HepG2 (cell line): ENCODE measurements around the gene ARR3. TPM values are rescaled to one million over a fixed set of nuclear protein-coding genes. Genes with fewer than 3 reads are reported as not detected.

Experiments
- CENPT ChIP-seq: sonication (generic); formaldehyde crosslinking; IDR thresholded peaks from 2 replicates; pipeline ENCODE4 v1.8.0; 2022; ENCODE audit warnings: low read depth, mild to moderate bottlenecking, moderate library complexity, missing genetic modification reagents
- CREB3 ChIP-seq: sonication (generic); formaldehyde crosslinking; IDR thresholded peaks from 2 replicates; pipeline ENCODE4 v1.5.0; 2020; ENCODE audit warnings: missing genetic modification reagents
- HBP1 ChIP-seq: IDR thresholded peaks from 2 replicates; pipeline ENCODE4 v1.6.1; 2016; ENCODE audit warnings: low read depth, control low read depth
- IRF9 ChIP-seq: sonication (generic); formaldehyde crosslinking; IDR thresholded peaks from 2 replicates; pipeline ENCODE4 v1.8.0; 2022; ENCODE audit warnings: missing genetic modification reagents, mild to moderate bottlenecking, borderline replicate concordance
- NFATC3 ChIP-seq: sonication (generic); formaldehyde crosslinking; IDR thresholded peaks from 2 replicates; pipeline ENCODE4 v1.5.1; 2020; ENCODE audit warnings: mild to moderate bottlenecking, missing genetic modification reagents
- PAF1 ChIP-seq: IDR thresholded peaks from 2 replicates; pipeline ENCODE4 v1.6.1; 2016; ENCODE audit warnings: missing genetic modification reagents, missing compliant biosample characterization
- PCBP1 ChIP-seq: fragments of 200-400 bp; formaldehyde crosslinking; IDR thresholded peaks from 2 replicates; pipeline ENCODE4 v1.6.1; 2017; ENCODE audit warnings: mild to moderate bottlenecking, low read depth, low read length, borderline replicate concordance
- ZBTB7A ChIP-seq: sonication (generic); formaldehyde crosslinking; IDR thresholded peaks from 2 replicates; pipeline ENCODE4 v1.8.0; 2022; ENCODE audit warnings: mild to moderate bottlenecking, missing genetic modification reagents
- ZC3H4 ChIP-seq: sonication (generic); formaldehyde crosslinking; IDR thresholded peaks from 2 replicates; pipeline ENCODE4 v1.4.0; 2020; ENCODE audit warnings: missing genetic modification reagents, borderline replicate concordance
- ZNF318 ChIP-seq: sonication (generic); formaldehyde crosslinking; IDR thresholded peaks from 2 replicates; pipeline ENCODE4 v1.4.0; 2020; ENCODE audit warnings: mild to moderate bottlenecking, missing genetic modification reagents
- ZNF503 ChIP-seq: sonication (generic); formaldehyde crosslinking; IDR thresholded peaks from 2 replicates; pipeline ENCODE4 v1.4.0; 2020; ENCODE audit warnings: missing genetic modification reagents
- ZNF605 ChIP-seq: sonication (generic); formaldehyde crosslinking; IDR thresholded peaks from 2 replicates; pipeline ENCODE4 v1.8.0; 2022; ENCODE audit warnings: mild to moderate bottlenecking, missing genetic modification reagents
- ZNF749 ChIP-seq: sonication (generic); formaldehyde crosslinking; IDR thresholded peaks from 2 replicates; pipeline ENCODE4 v1.8.0; 2022; ENCODE audit warnings: mild to moderate bottlenecking, missing genetic modification reagents, moderate library complexity, borderline replicate concordance
- ZNF766 ChIP-seq: sonication (generic); formaldehyde crosslinking; IDR thresholded peaks from 2 replicates; pipeline ENCODE4 v1.5.0; 2020; ENCODE audit warnings: missing genetic modification reagents, borderline replicate concordance
- polyA plus RNA-seq, 8 experiments: library from polyadenylated mRNA; depleted of rRNA in 3 of 8; stranded (reverse) in 7 of 8; unstranded in 1 of 8; fragments of >200 nt; fragmentation: Illumina TruSeq in 4 of 8; extraction: Trizol in 4 of 8; gene quantifications; 2 replicates each; pipeline versions ENCODE4 v1.2.1 to v1.2.3, GENCODE V29; 2011 to 2016; ENCODE audit warnings: low read depth in 4 of 8, missing spikeins in 1 of 8, mixed read lengths in 1 of 8; ENCODE audit not compliant: insufficient read depth in 1 of 8
- total RNA-seq, 5 experiments: library from RNA; depleted of rRNA; stranded (reverse); fragments of >200 nt; fragmentation: Illumina TruSeq; extraction: Trizol; gene quantifications; 2 replicates each; pipeline ENCODE4 v1.2.3, GENCODE V29; 2016; ENCODE audit warnings: low read depth in 1 of 5

Gene ARR3
- total and polyA plus RNA-seq, 2 of the 13 experiments (the other 11 are each of a cell fraction or from before 2014, with no cell fraction given), result not detected

GRCh38 chrX:70289793-70290770, 21.9 kb downstream of the ARR3 start, which contains the start of the genes KIF4A and PDZD11 (continued):
- no peak for TF ChIP-seq ZNF503 (CRISPR knock-in tag)
- no peak for TF ChIP-seq NFATC3
- no peak for TF ChIP-seq PCBP1
- TF ChIP-seq PAF1 (CRISPR knock-in tag), result no peak
- TF ChIP-seq ZNF605 (CRISPR knock-in tag), result no peak
- no peak for TF ChIP-seq ZBTB7A (CRISPR knock-in tag)
- TF ChIP-seq ZC3H4 (CRISPR knock-in tag), result no peak
- no peak for TF ChIP-seq ZNF766
- no peak for TF ChIP-seq IRF9 (CRISPR knock-in tag)
- no peak for TF ChIP-seq CENPT (CRISPR knock-in tag)
- no peak for TF ChIP-seq ZNF749
- no peak for TF ChIP-seq CREB3 (CRISPR knock-in tag)
- no peak for TF ChIP-seq ZNF318 (CRISPR knock-in tag)
- no peak for TF ChIP-seq HBP1 (CRISPR knock-in tag)
